Ishikawa (cell line): ENCODE measurements around the gene PPFIBP1.

Source experiments
- CEBPB ChIP-seq: IDR thresholded peaks from 2 replicates; pipeline ENCODE4 v1.6.1; 2012
- CREB1 ChIP-seq: IDR thresholded peaks from 2 replicates; pipeline ENCODE4 v1.6.1; 2012; ENCODE audit warnings: low read depth
- EGR1 ChIP-seq: IDR thresholded peaks from 2 replicates; pipeline ENCODE4 v1.6.1; 2012
- EP300 ChIP-seq: IDR thresholded peaks from 2 replicates; pipeline ENCODE4 v1.6.1; 2012; ENCODE audit warnings: borderline replicate concordance
- NFIC ChIP-seq: IDR thresholded peaks from 2 replicates; pipeline ENCODE4 v1.6.1; 2012
- RAD21 ChIP-seq: IDR thresholded peaks from 2 replicates; pipeline ENCODE4 v1.6.1; 2012; ENCODE audit warnings: low read depth
- TCF12 ChIP-seq: IDR thresholded peaks from 2 replicates; pipeline ENCODE4 v1.6.1; 2012; ENCODE audit warnings: low read depth
- YY1 ChIP-seq: IDR thresholded peaks from 2 replicates; pipeline ENCODE4 v1.6.1; 2012; ENCODE audit warnings: low read depth
- ZBTB7A ChIP-seq: IDR thresholded peaks from 2 replicates; pipeline ENCODE4 v1.6.1; 2012; ENCODE audit warnings: low read depth
- TF ChIP-seq, protein P1 (sequence below): IDR thresholded peaks from 2 replicates; pipeline ENCODE4 v1.6.1; 2012; ENCODE audit warnings: low read depth, mild to moderate bottlenecking
- TF ChIP-seq, protein P2 (sequence below): IDR thresholded peaks from 2 replicates; pipeline ENCODE4 v1.6.1; 2012
- TF ChIP-seq, protein P3 (sequence below): IDR thresholded peaks from 2 replicates; pipeline ENCODE4 v1.6.1; 2012

DNA sequence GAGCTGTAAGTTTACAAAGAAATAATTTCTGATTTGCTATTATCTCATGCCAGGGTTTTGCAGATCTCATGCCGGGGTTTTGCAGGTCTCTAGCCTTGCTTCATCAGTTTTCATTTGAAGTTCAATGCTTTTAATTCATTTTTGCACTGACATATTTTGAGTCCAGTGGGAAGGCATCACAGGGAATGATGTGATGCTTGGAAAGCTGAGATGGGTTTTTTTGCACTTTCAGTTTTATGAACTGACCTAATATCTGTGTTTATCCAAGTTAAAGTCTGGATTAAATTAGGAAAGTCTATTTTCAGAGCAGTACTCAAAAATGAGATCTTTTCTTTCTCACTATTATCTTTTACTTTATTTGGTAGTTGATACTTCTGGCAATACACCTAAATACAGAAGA lies 148.6 kb downstream of the PPFIBP1 start:
- TF ChIP-seq, protein P1, sequence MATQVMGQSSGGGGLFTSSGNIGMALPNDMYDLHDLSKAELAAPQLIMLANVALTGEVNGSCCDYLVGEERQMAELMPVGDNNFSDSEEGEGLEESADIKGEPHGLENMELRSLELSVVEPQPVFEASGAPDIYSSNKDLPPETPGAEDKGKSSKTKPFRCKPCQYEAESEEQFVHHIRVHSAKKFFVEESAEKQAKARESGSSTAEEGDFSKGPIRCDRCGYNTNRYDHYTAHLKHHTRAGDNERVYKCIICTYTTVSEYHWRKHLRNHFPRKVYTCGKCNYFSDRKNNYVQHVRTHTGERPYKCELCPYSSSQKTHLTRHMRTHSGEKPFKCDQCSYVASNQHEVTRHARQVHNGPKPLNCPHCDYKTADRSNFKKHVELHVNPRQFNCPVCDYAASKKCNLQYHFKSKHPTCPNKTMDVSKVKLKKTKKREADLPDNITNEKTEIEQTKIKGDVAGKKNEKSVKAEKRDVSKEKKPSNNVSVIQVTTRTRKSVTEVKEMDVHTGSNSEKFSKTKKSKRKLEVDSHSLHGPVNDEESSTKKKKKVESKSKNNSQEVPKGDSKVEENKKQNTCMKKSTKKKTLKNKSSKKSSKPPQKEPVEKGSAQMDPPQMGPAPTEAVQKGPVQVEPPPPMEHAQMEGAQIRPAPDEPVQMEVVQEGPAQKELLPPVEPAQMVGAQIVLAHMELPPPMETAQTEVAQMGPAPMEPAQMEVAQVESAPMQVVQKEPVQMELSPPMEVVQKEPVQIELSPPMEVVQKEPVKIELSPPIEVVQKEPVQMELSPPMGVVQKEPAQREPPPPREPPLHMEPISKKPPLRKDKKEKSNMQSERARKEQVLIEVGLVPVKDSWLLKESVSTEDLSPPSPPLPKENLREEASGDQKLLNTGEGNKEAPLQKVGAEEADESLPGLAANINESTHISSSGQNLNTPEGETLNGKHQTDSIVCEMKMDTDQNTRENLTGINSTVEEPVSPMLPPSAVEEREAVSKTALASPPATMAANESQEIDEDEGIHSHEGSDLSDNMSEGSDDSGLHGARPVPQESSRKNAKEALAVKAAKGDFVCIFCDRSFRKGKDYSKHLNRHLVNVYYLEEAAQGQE: no peak
- TF ChIP-seq, protein P2, sequence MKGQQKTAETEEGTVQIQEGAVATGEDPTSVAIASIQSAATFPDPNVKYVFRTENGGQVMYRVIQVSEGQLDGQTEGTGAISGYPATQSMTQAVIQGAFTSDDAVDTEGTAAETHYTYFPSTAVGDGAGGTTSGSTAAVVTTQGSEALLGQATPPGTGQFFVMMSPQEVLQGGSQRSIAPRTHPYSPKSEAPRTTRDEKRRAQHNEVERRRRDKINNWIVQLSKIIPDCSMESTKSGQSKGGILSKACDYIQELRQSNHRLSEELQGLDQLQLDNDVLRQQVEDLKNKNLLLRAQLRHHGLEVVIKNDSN: no peak
- TF ChIP-seq RAD21 (no peak), TCF12 (no peak), YY1 (no peak), CEBPB (no peak), CREB1 (no peak), EGR1 (no peak), NFIC (no peak), ZBTB7A (no peak), EP300 (no peak)
- TF ChIP-seq, protein P3, sequence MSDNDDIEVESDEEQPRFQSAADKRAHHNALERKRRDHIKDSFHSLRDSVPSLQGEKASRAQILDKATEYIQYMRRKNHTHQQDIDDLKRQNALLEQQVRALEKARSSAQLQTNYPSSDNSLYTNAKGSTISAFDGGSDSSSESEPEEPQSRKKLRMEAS: no peak
